WI38 (cell line): ENCODE data around the gene TMCC1.

Experiments used
- H3K4me3 ChIP-seq: 2 replicates; pipeline ENCODE4 v1.5.1; 2011; ENCODE audit warnings: low read depth, mild to moderate bottlenecking, control low read depth, low read length
- TF ChIP-seq, protein P1 (sequence below): IDR thresholded peaks from 2 replicates; pipeline ENCODE4 v1.5.1; 2012; ENCODE audit warnings: low read depth, mild to moderate bottlenecking, control low read depth, low read length

The TMCC1 gene

DNA sequence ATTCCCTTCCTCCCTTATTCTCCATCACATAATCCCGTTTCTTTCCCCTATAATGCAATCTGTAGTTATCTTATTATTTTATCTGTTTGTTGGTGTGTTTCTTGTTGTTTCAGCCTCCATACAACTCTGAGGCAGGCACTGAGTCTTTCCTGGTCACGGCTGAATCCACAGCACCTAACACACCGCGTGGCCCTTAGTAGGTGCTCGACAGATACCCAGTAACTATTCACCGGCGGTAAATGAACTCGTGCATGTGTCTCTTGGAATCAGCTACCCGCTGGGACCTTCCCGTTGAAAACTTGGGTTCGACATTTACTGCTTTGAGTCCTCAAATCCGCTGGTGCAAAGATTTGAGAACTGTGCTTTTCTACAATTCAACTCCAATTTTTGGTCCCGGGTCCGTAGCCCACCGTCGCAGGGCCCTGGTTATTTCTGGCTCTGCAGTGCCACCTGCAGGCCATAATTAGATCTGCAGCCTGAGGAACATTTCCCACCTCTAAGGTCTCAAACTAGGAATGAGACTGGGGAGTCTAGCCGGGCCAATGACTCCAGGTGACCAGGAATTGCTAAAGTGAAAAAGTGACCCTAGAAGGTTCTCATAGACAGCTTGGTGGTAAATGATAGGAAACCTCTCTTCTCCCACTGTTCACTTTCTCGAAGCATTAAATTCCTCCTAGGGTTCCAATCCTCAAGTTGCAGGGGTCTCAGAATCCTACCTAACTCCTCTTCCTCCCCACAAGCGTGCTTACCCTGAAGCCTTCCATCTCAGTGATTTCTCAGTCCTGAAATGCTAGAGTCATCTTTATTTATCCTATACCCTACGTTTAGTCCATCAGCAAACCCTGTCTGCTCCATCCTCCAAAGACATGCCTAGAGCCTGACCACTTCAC is 41.0 kb upstream of the TMCC1 start:
- H3K4me3 ChIP-seq: no peak overlapping the region
- TF ChIP-seq, protein P1, sequence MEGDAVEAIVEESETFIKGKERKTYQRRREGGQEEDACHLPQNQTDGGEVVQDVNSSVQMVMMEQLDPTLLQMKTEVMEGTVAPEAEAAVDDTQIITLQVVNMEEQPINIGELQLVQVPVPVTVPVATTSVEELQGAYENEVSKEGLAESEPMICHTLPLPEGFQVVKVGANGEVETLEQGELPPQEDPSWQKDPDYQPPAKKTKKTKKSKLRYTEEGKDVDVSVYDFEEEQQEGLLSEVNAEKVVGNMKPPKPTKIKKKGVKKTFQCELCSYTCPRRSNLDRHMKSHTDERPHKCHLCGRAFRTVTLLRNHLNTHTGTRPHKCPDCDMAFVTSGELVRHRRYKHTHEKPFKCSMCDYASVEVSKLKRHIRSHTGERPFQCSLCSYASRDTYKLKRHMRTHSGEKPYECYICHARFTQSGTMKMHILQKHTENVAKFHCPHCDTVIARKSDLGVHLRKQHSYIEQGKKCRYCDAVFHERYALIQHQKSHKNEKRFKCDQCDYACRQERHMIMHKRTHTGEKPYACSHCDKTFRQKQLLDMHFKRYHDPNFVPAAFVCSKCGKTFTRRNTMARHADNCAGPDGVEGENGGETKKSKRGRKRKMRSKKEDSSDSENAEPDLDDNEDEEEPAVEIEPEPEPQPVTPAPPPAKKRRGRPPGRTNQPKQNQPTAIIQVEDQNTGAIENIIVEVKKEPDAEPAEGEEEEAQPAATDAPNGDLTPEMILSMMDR: peak; percentile 84

DNA sequence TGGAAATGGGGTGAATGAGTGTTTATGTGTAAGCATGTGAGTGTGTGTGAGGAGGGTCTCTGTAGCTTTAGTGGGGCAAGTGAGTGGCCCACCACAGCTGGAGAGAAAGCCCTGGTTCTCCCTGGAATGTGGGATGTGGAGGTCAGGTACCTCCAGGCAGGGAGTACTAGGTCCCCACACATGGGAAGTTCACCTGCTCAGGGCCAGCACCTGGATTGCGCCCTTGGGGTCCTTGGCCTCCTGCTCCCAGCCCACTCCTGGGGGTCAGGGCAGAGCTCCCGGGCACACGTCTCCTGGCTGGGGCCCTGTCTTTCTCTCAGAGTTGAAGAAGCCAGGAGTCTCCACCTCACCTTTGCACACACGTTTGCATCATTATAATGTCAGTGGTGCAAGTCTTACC is 40.0 kb upstream of the TMCC1 start:
- no peak overlapping the region for H3K4me3 ChIP-seq

DNA sequence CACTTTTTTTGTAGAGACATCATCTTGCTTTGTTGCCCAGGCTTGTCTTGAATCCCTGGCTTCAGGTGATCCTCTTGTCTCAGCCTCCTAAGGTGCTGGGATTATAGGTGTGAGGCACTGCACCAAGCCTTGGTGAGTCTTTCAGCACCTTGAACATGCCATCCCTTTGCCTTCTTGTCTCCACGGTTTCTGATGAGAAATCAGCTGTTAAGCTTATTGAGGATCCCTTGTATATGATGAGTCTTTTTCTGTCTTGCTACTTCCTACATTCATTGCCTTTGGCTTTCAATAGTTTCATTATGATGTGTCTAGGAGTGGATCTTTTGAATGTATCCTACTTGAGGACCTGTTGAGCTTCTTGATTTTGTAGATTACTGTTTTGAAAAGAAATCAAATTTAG is 35.9 kb upstream of the TMCC1 start:
- no peak overlapping the region for H3K4me3 ChIP-seq
- TF ChIP-seq, protein P1: no peak

More for the DNA sequence above, 40.0 kb upstream of the TMCC1 start:
- TF ChIP-seq, protein P1: no peak

DNA sequence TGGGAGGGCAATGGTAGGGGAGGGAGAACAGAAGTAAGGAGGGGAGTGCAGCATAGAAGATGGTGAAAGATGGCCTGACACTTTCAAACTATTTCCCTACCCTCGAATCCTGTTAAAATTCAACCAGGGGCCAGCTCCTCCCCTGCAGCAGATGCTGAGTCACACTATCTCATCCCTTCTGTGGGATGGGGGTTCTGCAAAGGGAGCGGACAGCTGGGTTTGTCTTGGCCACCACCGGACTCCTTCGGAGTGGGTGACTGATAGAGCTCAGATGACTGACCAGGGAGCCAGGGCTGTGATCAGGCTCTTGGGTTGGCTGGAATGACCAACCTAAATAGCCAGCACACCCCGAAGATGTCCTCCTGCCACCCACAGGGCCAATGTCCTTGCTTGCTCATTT is 33.6 kb upstream of the TMCC1 start:
- no peak overlapping the region for H3K4me3 ChIP-seq

DNA sequence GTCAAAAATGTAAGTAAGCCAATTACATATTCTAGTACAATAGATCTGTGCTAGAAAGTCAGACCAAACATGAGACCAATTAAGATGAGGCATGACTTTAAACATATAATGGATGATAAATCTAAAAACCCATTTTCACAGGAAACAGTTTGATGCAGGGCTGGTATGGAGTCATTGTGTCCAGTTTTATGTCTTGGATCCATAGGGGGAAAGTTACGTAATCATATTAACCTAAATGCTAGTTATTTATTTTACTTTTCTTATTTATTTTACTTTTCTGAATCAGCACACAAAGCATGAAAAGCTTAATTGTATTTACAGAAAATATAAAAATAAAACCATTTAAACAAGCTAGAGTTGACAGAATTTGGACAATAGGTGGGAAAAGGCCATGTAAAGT is 26.3 kb upstream of the TMCC1 start:
- no peak overlapping the region for H3K4me3 ChIP-seq
- TF ChIP-seq, protein P1: no peak

More for the DNA sequence above, 33.6 kb upstream of the TMCC1 start:
- TF ChIP-seq, protein P1: no peak

DNA sequence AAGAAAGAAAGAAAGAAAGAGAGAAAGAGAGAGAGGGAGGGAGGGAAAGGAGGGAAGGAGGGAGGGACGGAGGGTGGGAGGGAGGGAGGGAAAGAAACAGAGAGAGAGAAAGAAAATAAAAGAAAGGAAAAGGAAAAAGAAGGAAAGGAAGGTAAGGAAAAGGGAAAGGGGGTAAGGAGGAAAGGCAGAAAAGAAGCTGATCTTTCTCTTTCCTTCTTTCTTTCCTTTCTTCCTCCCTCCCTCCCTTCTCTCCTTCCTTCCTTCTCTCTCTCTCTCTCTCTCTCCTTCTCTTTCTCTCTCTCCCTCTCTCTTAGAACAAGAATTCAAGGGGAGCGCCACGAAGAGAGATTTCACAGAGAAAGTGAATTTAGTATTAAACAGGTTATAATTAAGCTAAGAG is 25.8 kb upstream of the TMCC1 start:
- no peak overlapping the region for H3K4me3 ChIP-seq
- TF ChIP-seq, protein P1: no peak

DNA sequence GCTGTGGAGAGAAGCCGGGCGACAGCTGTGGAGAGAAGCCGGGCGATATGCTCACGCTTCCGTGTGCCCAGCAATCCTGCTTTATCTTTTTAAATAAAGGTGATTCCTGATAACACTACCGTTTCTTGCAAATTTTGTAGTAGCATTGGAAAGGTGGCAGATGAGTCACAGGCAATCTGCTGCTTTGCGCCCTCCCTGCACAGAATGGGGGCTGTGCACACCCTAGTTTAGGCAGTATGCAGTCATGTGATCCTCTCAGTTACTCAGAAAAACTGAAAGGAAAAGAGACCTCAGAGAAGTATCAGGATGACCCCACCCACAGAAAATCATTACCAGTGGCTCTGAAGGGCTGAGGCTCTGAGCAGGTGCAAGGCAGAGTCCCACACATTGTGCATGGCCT is 24.9 kb upstream of the TMCC1 start:
- no peak overlapping the region for H3K4me3 ChIP-seq
- TF ChIP-seq, protein P1: no peak
